IgD-negative memory B cell (primary cell): Measurements from ENCODE around the gene HPGD. TPM values are rescaled to one million over a fixed set of nuclear protein-coding genes. Genes with fewer than 3 reads are reported as not detected.

ENCODE experiments used
- H3K27ac Mint-ChIP-seq, 3 donors: one replicate each; pipeline ENCODE4 v1.8.0; 2020 to 2022; ENCODE audit warnings: mild to moderate bottlenecking in 3 of 3, mixed read lengths in 3 of 3, moderate library complexity in 1 of 3
- H3K27me3 Mint-ChIP-seq: one replicate; pipeline ENCODE4 v1.8.0; 2021; ENCODE audit warnings: mixed read lengths
- H3K36me3 Mint-ChIP-seq: one replicate; pipeline ENCODE4 v1.8.0; 2020; ENCODE audit warnings: mild to moderate bottlenecking, mixed read lengths
- H3K4me1 Mint-ChIP-seq, 3 donors: one replicate each; pipeline ENCODE4 v1.8.0; 2020 to 2022; ENCODE audit warnings: mixed read lengths in 3 of 3, mild to moderate bottlenecking in 1 of 3
- H3K4me3 Mint-ChIP-seq, 4 donors: one replicate each; pipeline ENCODE4 v1.8.0; 2020 to 2022; ENCODE audit warnings: mild to moderate bottlenecking in 4 of 4, mixed read lengths in 4 of 4, moderate library complexity in 3 of 4
- H3K9me3 Mint-ChIP-seq, 3 donors: one replicate each; pipeline ENCODE4 v1.8.0; 2020 to 2021; ENCODE audit warnings: mixed read lengths in 3 of 3, mild to moderate bottlenecking in 1 of 3
- polyA plus RNA-seq: library from polyadenylated mRNA; unstranded; fragments of 300-500 nt; fragmentation: Illumina TruSeq; gene quantifications from one replicate; pipeline ENCODE4 v1.2.3, GENCODE V29; 2021

HPGD gene
- 2.3 TPM for polyA plus RNA-seq

- peaks cover 7 to 13% (median 7%) of the 10 kb centered on the region in 3 donors for H3K4me1 Mint-ChIP-seq
- peaks cover 39% of the 10 kb centered on the region for H3K27me3 Mint-ChIP-seq
- peak within 1 kb of the TSS; percentile 75 to 90 (median 88) for H3K4me3 Mint-ChIP-seq
- H3K9me3 Mint-ChIP-seq = no peaks in the 10 kb centered on the region
- peak within 1 kb of the TSS in 2 of 3 donors; percentile 55 to 90 for H3K27ac Mint-ChIP-seq
- H3K36me3 Mint-ChIP-seq = no peaks in the 10 kb centered on the region
Observed at GRCh38 chr4:174522183-174523024, at the start of gene HPGD. Gene HPGD (minus strand): TSS chr4:174522488. CDS start chr4:174522451, 37 bp downstream.

- no peaks in the 10 kb centered on the region for H3K36me3 Mint-ChIP-seq
- peak overlapping the region in 1 of 3 donors; percentile 17 for H3K27ac Mint-ChIP-seq
- H3K27me3 Mint-ChIP-seq = no peaks in the 10 kb centered on the region
- peaks cover 0 to 2% (median 1%) of the 10 kb centered on the region in 3 donors for H3K4me1 Mint-ChIP-seq
- no peak overlapping the region for H3K4me3 Mint-ChIP-seq
- H3K9me3 Mint-ChIP-seq = no peaks in the 10 kb centered on the region
Observed at GRCh38 chr4:174564529-174564928, 42.2 kb upstream of the HPGD start.

GRCh38 chr4:174563399-174563798 is 41.1 kb upstream of the HPGD start:
- H3K4me1 Mint-ChIP-seq = peaks cover 0 to 2% (median 1%) of the 10 kb centered on the region in 3 donors
- no peaks in the 10 kb centered on the region for H3K27me3 Mint-ChIP-seq
- no peak overlapping the region for H3K27ac Mint-ChIP-seq
- H3K9me3 Mint-ChIP-seq = no peaks in the 10 kb centered on the region
- H3K36me3 Mint-ChIP-seq = no peaks in the 10 kb centered on the region
- H3K4me3 Mint-ChIP-seq = no peak overlapping the region

- no peak overlapping the region for H3K27ac Mint-ChIP-seq
- peaks cover 1% of the 10 kb centered on the region for H3K36me3 Mint-ChIP-seq
- H3K9me3 Mint-ChIP-seq = no peaks in the 10 kb centered on the region
- H3K4me1 Mint-ChIP-seq = peaks cover 0 to 2% (median 1%) of the 10 kb centered on the region in 3 donors
- no peak overlapping the region for H3K4me3 Mint-ChIP-seq
- no peaks in the 10 kb centered on the region for H3K27me3 Mint-ChIP-seq
Observed at GRCh38 chr4:174561560-174561959, 39.3 kb upstream of the HPGD start.

- H3K9me3 Mint-ChIP-seq = no peaks in the 10 kb centered on the region
- no peak overlapping the region for H3K27ac Mint-ChIP-seq
- H3K4me3 Mint-ChIP-seq = no peak overlapping the region
- H3K4me1 Mint-ChIP-seq = peaks cover 0 to 2% (median 1%) of the 10 kb centered on the region in 3 donors
- no peaks in the 10 kb centered on the region for H3K27me3 Mint-ChIP-seq
- peaks cover 1% of the 10 kb centered on the region for H3K36me3 Mint-ChIP-seq
Observed at GRCh38 chr4:174559894-174560293, 37.6 kb upstream of the HPGD start.

- H3K27me3 Mint-ChIP-seq = no peaks in the 10 kb centered on the region
- H3K9me3 Mint-ChIP-seq = peaks cover 0 to 9% (median 2%) of the 10 kb centered on the region in 3 donors
- H3K4me1 Mint-ChIP-seq = no peaks in the 10 kb centered on the region
- H3K36me3 Mint-ChIP-seq = peaks cover 1% of the 10 kb centered on the region
- H3K27ac Mint-ChIP-seq = no peak overlapping the region
- no peak overlapping the region for H3K4me3 Mint-ChIP-seq
Observed at GRCh38 chr4:174555789-174556630, 33.7 kb upstream of the HPGD start.

GRCh38 chr4:174554231-174554728 is 32.0 kb upstream of the HPGD start:
- no peak overlapping the region for H3K4me3 Mint-ChIP-seq
- peaks cover 1% of the 10 kb centered on the region for H3K36me3 Mint-ChIP-seq
- peaks cover 0 to 11% (median 5%) of the 10 kb centered on the region in 3 donors for H3K9me3 Mint-ChIP-seq
- H3K27me3 Mint-ChIP-seq = no peaks in the 10 kb centered on the region
- no peak overlapping the region for H3K27ac Mint-ChIP-seq
- no peaks in the 10 kb centered on the region for H3K4me1 Mint-ChIP-seq

- H3K4me1 Mint-ChIP-seq = no peaks in the 10 kb centered on the region
- H3K36me3 Mint-ChIP-seq = peaks cover 1% of the 10 kb centered on the region
- no peaks in the 10 kb centered on the region for H3K27me3 Mint-ChIP-seq
- H3K4me3 Mint-ChIP-seq = no peak overlapping the region
- peaks cover 0 to 11% (median 8%) of the 10 kb centered on the region in 3 donors for H3K9me3 Mint-ChIP-seq
- H3K27ac Mint-ChIP-seq = no peak overlapping the region
Observed at GRCh38 chr4:174553828-174554227, 31.5 kb upstream of the HPGD start.

GRCh38 chr4:174553031-174553430 is 30.7 kb upstream of the HPGD start:
- Mint-ChIP-seq H3K27ac (no peak overlapping the region), H3K4me1 (no peaks in the 10 kb centered on the region), H3K9me3 (peaks cover 1 to 12% (median 11%) of the 10 kb centered on the region in 3 donors), H3K4me3 (no peak overlapping the region), H3K27me3 (no peaks in the 10 kb centered on the region), H3K36me3 (no peaks in the 10 kb centered on the region)

- H3K4me3 Mint-ChIP-seq = no peak overlapping the region
- H3K27me3 Mint-ChIP-seq = no peaks in the 10 kb centered on the region
- H3K27ac Mint-ChIP-seq = no peak overlapping the region
- H3K4me1 Mint-ChIP-seq = no peaks in the 10 kb centered on the region
- no peaks in the 10 kb centered on the region for H3K36me3 Mint-ChIP-seq
- H3K9me3 Mint-ChIP-seq = peaks cover 1 to 20% (median 14%) of the 10 kb centered on the region in 3 donors
Observed at GRCh38 chr4:174550541-174550940, 28.3 kb upstream of the HPGD start.

GRCh38 chr4:174549721-174550120 is 27.4 kb upstream of the HPGD start:
- Mint-ChIP-seq H3K36me3 (no peaks in the 10 kb centered on the region), H3K4me3 (no peak overlapping the region), H3K27ac (no peak overlapping the region), H3K27me3 (no peaks in the 10 kb centered on the region), H3K9me3 (peaks cover 3 to 20% (median 14%) of the 10 kb centered on the region in 3 donors), H3K4me1 (no peaks in the 10 kb centered on the region)

GRCh38 chr4:174545268-174545667 is 23.0 kb upstream of the HPGD start:
- no peaks in the 10 kb centered on the region for H3K36me3 Mint-ChIP-seq
- no peaks in the 10 kb centered on the region for H3K4me1 Mint-ChIP-seq
- no peak overlapping the region for H3K4me3 Mint-ChIP-seq
- H3K27me3 Mint-ChIP-seq = no peaks in the 10 kb centered on the region
- H3K27ac Mint-ChIP-seq = no peak overlapping the region
- H3K9me3 Mint-ChIP-seq = peaks cover 3 to 12% (median 9%) of the 10 kb centered on the region in 3 donors

- Mint-ChIP-seq H3K9me3 (peaks cover 3 to 9% (median 9%) of the 10 kb centered on the region in 3 donors), H3K27me3 (no peaks in the 10 kb centered on the region), H3K36me3 (no peaks in the 10 kb centered on the region), H3K4me1 (no peaks in the 10 kb centered on the region), H3K4me3 (no peak overlapping the region), H3K27ac (no peak overlapping the region)
Observed at GRCh38 chr4:174544496-174544895, 22.2 kb upstream of the HPGD start.

GRCh38 chr4:174540175-174540574 is 17.9 kb upstream of the HPGD start:
- H3K9me3 Mint-ChIP-seq = peaks cover 0 to 3% (median 0%) of the 10 kb centered on the region in 3 donors
- H3K36me3 Mint-ChIP-seq = no peaks in the 10 kb centered on the region
- H3K27ac Mint-ChIP-seq = no peak overlapping the region
- peaks cover 2% of the 10 kb centered on the region for H3K27me3 Mint-ChIP-seq
- peaks cover 0 to 3% (median 0%) of the 10 kb centered on the region in 3 donors for H3K4me1 Mint-ChIP-seq
- H3K4me3 Mint-ChIP-seq = peak overlapping the region in 1 of 4 donors; percentile 9

- H3K4me3 Mint-ChIP-seq = no peak overlapping the region
- H3K4me1 Mint-ChIP-seq = peaks cover 0 to 3% (median 0%) of the 10 kb centered on the region in 3 donors
- peaks cover 2% of the 10 kb centered on the region for H3K27me3 Mint-ChIP-seq
- H3K36me3 Mint-ChIP-seq = no peaks in the 10 kb centered on the region
- no peak overlapping the region for H3K27ac Mint-ChIP-seq
- peaks cover 0 to 3% (median 0%) of the 10 kb centered on the region in 3 donors for H3K9me3 Mint-ChIP-seq
Observed at GRCh38 chr4:174539571-174539970, 17.3 kb upstream of the HPGD start.
